ENCODE data around the gene FGFBP1.

Gene FGFBP1

GRCh38 chr4:15910155-15910940 lies 28.2 kb downstream of the FGFBP1 start:
- DNase-seq, result no peak

- peak; percentile 56 for DNase-seq
Measured at GRCh38 chr4:15907430-15907829, 31.1 kb downstream of the FGFBP1 start.

GRCh38 chr4:15906020-15906443 lies 32.5 kb downstream of the FGFBP1 start:
- no peak for DNase-seq

GRCh38 chr4:15902746-15903145 lies 35.8 kb downstream of the FGFBP1 start:
- no peak for DNase-seq

GRCh38 chr4:15901998-15902397 lies 36.5 kb downstream of the FGFBP1 start:
- DNase-seq, result no peak

- DNase-seq, result no peak
Measured at GRCh38 chr4:15901007-15901406, 37.5 kb downstream of the FGFBP1 start.

GRCh38 chr4:15899511-15899910 lies 39.0 kb downstream of the FGFBP1 start:
- no peak for DNase-seq

GRCh38 chr4:15898902-15899301 lies 39.6 kb downstream of the FGFBP1 start:
- no peak for DNase-seq

- no peak for DNase-seq
Measured at GRCh38 chr4:15897577-15897976, 41.0 kb downstream of the FGFBP1 start.

GRCh38 chr4:15894921-15895916 lies 43.3 kb downstream of the FGFBP1 start:
- DNase-seq, result peak; percentile 53

GRCh38 chr4:15894393-15894792 lies 44.1 kb downstream of the FGFBP1 start:
- no peak for DNase-seq

GRCh38 chr4:15893962-15894361 lies 44.6 kb downstream of the FGFBP1 start:
- DNase-seq, result peak; percentile 95

- DNase-seq, result no peak
Measured at GRCh38 chr4:15891312-15891711, 47.2 kb downstream of the FGFBP1 start.

GRCh38 chr4:15890246-15890829 lies 48.2 kb downstream of the FGFBP1 start:
- no peak for DNase-seq

- no peak for DNase-seq
Measured at GRCh38 chr4:15888515-15888914, 50.0 kb downstream of the FGFBP1 start.
